B cell (primary cell): ENCODE data around the gene KRT80. TPM values are rescaled to one million over a fixed set of nuclear protein-coding genes. Genes with fewer than 3 reads are reported as not detected.

Experiments
- ATAC-seq: fragments of 200-7000 bp; cut with Tn5 transposase; one replicate; pipeline ENCODE4 v1.10.0; 2021; ENCODE audit warnings: low read depth, mild to moderate bottlenecking, moderate number of reproducible peaks, moderate library complexity
- CTCF ChIA-PET: fragments of 350-600 bp; sonication (Branson Sonifier 250); formaldehyde crosslinking; loops from one replicate; lab custom pipeline; 2021; ENCODE audit warnings: antibody characterized with exemption, inconsistent platforms; lab: Charles Lee
- POLR2A ChIA-PET: fragments of 350-600 bp; sonication (Branson Sonifier 250); formaldehyde crosslinking; loops from one replicate; lab custom pipeline; 2021; ENCODE audit warnings: antibody characterized with exemption; lab: Charles Lee
- DNase-seq: peaks from one replicate; pipeline ENCODE4 v3.0.0; 2013
- H2AFZ ChIP-seq: 2 replicates; pipeline ENCODE4 v1.6.1; 2012; ENCODE audit warnings: mild to moderate bottlenecking, low read depth, low read length; ENCODE audit not compliant: insufficient read depth, poor library complexity, severe bottlenecking
- H3K27ac ChIP-seq, 2 donors: 1 replicate in 1 of 2; 2 replicates in 1 of 2; pipeline ENCODE4 v1.5.1; 2012 to 2013; ENCODE audit warnings: low read length in 2 of 2, mild to moderate bottlenecking in 2 of 2, moderate library complexity in 1 of 2
- H3K27me3 ChIP-seq, 4 experiments: fragments of 200-600 bp in 1 of 4; sonication (generic) in 1 of 4; replicated peaks in 1 of 4; 1 replicate in 2 of 4; 2 replicates in 2 of 4; pipeline versions ENCODE4 v1.6.1 to v1.7.0; 2013 to 2016; ENCODE audit warnings: low read length in 3 of 4, mild to moderate bottlenecking in 2 of 4, mixed read lengths in 1 of 4, moderate library complexity in 1 of 4; ENCODE audit not compliant: insufficient read depth in 4 of 4, control insufficient read depth in 3 of 4; ENCODE audit errors: control extremely low read depth in 1 of 4
- H3K36me3 ChIP-seq, 2 experiments: replicated peaks in 1 of 2; 1 replicate in 1 of 2; 2 replicates in 1 of 2; pipeline versions ENCODE4 v1.6.1 to v1.7.1; 2013; ENCODE audit warnings: low read length in 1 of 2; ENCODE audit not compliant: insufficient read depth in 2 of 2, control insufficient read depth in 1 of 2; ENCODE audit errors: control extremely low read depth in 1 of 2, extremely low read depth in 1 of 2
- H3K4me1 ChIP-seq, 2 donors: fragments of 200-600 bp in 1 of 2; sonication (generic) in 1 of 2; 1 replicate in 1 of 2; 2 replicates in 1 of 2; pipeline versions ENCODE4 v1.5.1 to v1.6.1; 2013 to 2017; ENCODE audit warnings: low read length in 2 of 2; ENCODE audit not compliant: control insufficient read depth in 2 of 2, insufficient read depth in 2 of 2
- H3K4me2 ChIP-seq: replicated peaks from 2 replicates; pipeline ENCODE3; 2012; ENCODE audit warnings: mild to moderate bottlenecking, low read depth, low read length; ENCODE audit not compliant: poor library complexity, severe bottlenecking
- H3K4me3 ChIP-seq, 5 experiments: fragments of 200-600 bp in 1 of 5; sonication (generic) in 1 of 5; 1 replicate in 3 of 5; 2 replicates in 2 of 5; pipeline versions ENCODE4 v1.5.1 to v1.7.0; 2011 to 2016; ENCODE audit warnings: low read length in 4 of 5, mild to moderate bottlenecking in 4 of 5, low read depth in 2 of 5, control low read depth in 1 of 5, moderate library complexity in 1 of 5; ENCODE audit not compliant: insufficient read depth in 1 of 5; ENCODE audit errors: control extremely low read depth in 1 of 5, extremely low read depth in 1 of 5
- H3K79me2 ChIP-seq: fragments of 200-600 bp; sonication (generic); one replicate; pipeline ENCODE4 v1.6.0; 2016; ENCODE audit warnings: low read length; ENCODE audit not compliant: control insufficient read depth, insufficient read depth
- H3K9ac ChIP-seq: fragments of 200-600 bp; sonication (generic); 2 replicates; pipeline ENCODE4 v1.6.1; 2017; ENCODE audit warnings: mild to moderate bottlenecking, low read length, moderate library complexity
- H3K9me3 ChIP-seq, 3 donors: one replicate each; pipeline versions ENCODE4 v1.6.1 to v1.7.1; 2013; ENCODE audit warnings: low read length in 2 of 3; ENCODE audit not compliant: control insufficient read depth in 2 of 3, insufficient read depth in 1 of 3; ENCODE audit errors: control extremely low read depth in 1 of 3
- H4K20me1 ChIP-seq: 2 replicates; pipeline ENCODE4 v1.6.0; 2012; ENCODE audit warnings: mild to moderate bottlenecking, low read length; ENCODE audit not compliant: insufficient read depth, control insufficient read depth, poor library complexity, severe bottlenecking
- H3K27ac Mint-ChIP-seq: one replicate; pipeline ENCODE4 v1.8.0; 2021; ENCODE audit warnings: mixed read lengths
- H3K27me3 Mint-ChIP-seq: one replicate; pipeline ENCODE4 v1.8.0; 2021; ENCODE audit warnings: mixed read lengths
- H3K4me1 Mint-ChIP-seq: one replicate; pipeline ENCODE4 v1.8.0; 2021; ENCODE audit warnings: mixed read lengths
- H3K4me3 Mint-ChIP-seq: one replicate; pipeline ENCODE4 v1.8.0; 2021; ENCODE audit warnings: mixed read lengths
- H3K9me3 Mint-ChIP-seq: one replicate; pipeline ENCODE4 v1.8.0; 2022; ENCODE audit warnings: mixed read lengths; ENCODE audit not compliant: insufficient read depth
- CTCF ChIP-seq: fragments of 200-600 bp; IDR thresholded peaks from one replicate; pipeline ENCODE4 v1.8.0; 2022; ENCODE audit warnings: antibody characterized with exemption, mild to moderate bottlenecking
- EZH2 ChIP-seq: IDR thresholded peaks from 2 replicates; pipeline ENCODE4 v1.6.1; 2012; ENCODE audit warnings: borderline replicate concordance, low read depth, mild to moderate bottlenecking, moderate library complexity, low read length; ENCODE audit not compliant: insufficient read depth, poor library complexity, severe bottlenecking
- WGBS: methylation state at CpG from one replicate; pipeline ENCODE4 v1.1.5; 2013; ENCODE audit warnings: missing lambda C conversion rate; ENCODE audit not compliant: insufficient coverage; 5-methylcytosine and 5-hydroxymethylcytosine counted together
- intact Hi-C: fragments of 100-400 bp; cut with micrococcal nuclease; formaldehyde crosslinking; loops from one replicate; pipeline ENCODE4 v1.10.0; 2022
- polyA plus RNA-seq: library from polyadenylated mRNA; depleted of rRNA; stranded (reverse); fragments of >200 nt; gene quantifications from 2 replicates; pipeline ENCODE4 v1.2.3, GENCODE V29; 2012
- total RNA-seq, 2 donors: library from RNA; stranded (reverse); fragments of 120-200 nt in 1 of 2; gene quantifications; 1 replicate in 1 of 2; 2 replicates in 1 of 2; pipeline versions ENCODE4 v1.2.3 to v1.2.4, GENCODE V29; 2013 to 2022

KRT80 gene
- total and polyA plus RNA-seq, 2 donors (not counting 1 experiment from before 2014, with no cell fraction given), result not detected

GRCh38 chr12:52231305-52232202 is 39.7 kb upstream of the KRT80 start:
- intact Hi-C loops, result no loop called here

More at GRCh38 chr12:52231305-52232202, 39.7 kb upstream of the KRT80 start:
- Histone ChIP-seq H2AFZ (no peak overlapping the region), H3K4me2 (no peak overlapping the region), H4K20me1 (no peaks in the 10 kb centered on the region), H3K79me2 (no peaks in the 10 kb centered on the region), H3K27me3 (peaks cover 0 to 32% (median 3%) of the 10 kb centered on the region in 4 experiments), H3K9me3 (peaks cover 0 to 3% (median 0%) of the 10 kb centered on the region in 3 donors), H3K36me3 (no peaks in the 10 kb centered on the region), H3K9ac (no peak overlapping the region), H3K4me1 (no peaks in the 10 kb centered on the region), H3K4me3 (no peak overlapping the region), H3K27ac (no peak overlapping the region)
- ChIA-PET CTCF (no interaction called here), POLR2A (no interaction called here)
- H3K4me1 Mint-ChIP-seq, result no peaks in the 10 kb centered on the region
- 79% methylated on average over 14 of the region's 16 CpGs for WGBS
- no peak overlapping the region for H3K27ac Mint-ChIP-seq
- no peak for DNase-seq
- ATAC-seq, result no peak
- TF ChIP-seq EZH2, result no peak
- no peak for TF ChIP-seq CTCF
- no peaks in the 10 kb centered on the region for H3K9me3 Mint-ChIP-seq
- H3K27me3 Mint-ChIP-seq, result peaks cover 46% of the 10 kb centered on the region
- no peak overlapping the region for H3K4me3 Mint-ChIP-seq
